ENCODE results near the gene ZNF280D. TPM values are rescaled to one million over a fixed set of nuclear protein-coding genes. Genes with fewer than 3 reads are reported as not detected.

Gene ZNF280D
- total RNA-seq, 4 donors from 2014 or later: 22.1 to 86.2 (median 33.0) TPM

- no peak for TF ChIP-seq CTCF (IDR thresholded peaks at IDR 0.05)
- DNase-seq (ENCODE audit: low spot score) (no peak), ATAC-seq (ENCODE audit: low FRiP score) (no peak)
Measured at GRCh38 chr15:56752986-56753385, 19.7 kb upstream of the ZNF280D start.

- no peak for TF ChIP-seq CTCF (IDR thresholded peaks at IDR 0.05)
- no peak for DNase-seq (ENCODE audit: low spot score)
- ATAC-seq (ENCODE audit: low FRiP score): no peak
Measured at GRCh38 chr15:56749982-56750381, 16.7 kb upstream of the ZNF280D start.

GRCh38 chr15:56744701-56745683 lies 11.7 kb upstream of the ZNF280D start:
- DNase-seq (ENCODE audit: low spot score): no peak
- TF ChIP-seq CTCF (IDR thresholded peaks at IDR 0.05): no peak
- no peak for ATAC-seq (ENCODE audit: low FRiP score)

GRCh38 chr15:56741541-56741940 lies 8.2 kb upstream of the ZNF280D start:
- TF ChIP-seq CTCF (IDR thresholded peaks at IDR 0.05): no peak
- no peak for ATAC-seq (ENCODE audit: low FRiP score)
- no peak for DNase-seq (ENCODE audit: low spot score)

- ATAC-seq (ENCODE audit: low FRiP score) (no peak), DNase-seq (ENCODE audit: low spot score) (no peak)
- no peak for TF ChIP-seq CTCF (IDR thresholded peaks at IDR 0.05)
Measured at GRCh38 chr15:56739964-56740640, 6.8 kb upstream of the ZNF280D start.

GRCh38 chr15:56739474-56739873 lies 6.2 kb upstream of the ZNF280D start:
- ATAC-seq (ENCODE audit: low FRiP score) (no peak), DNase-seq (ENCODE audit: low spot score) (no peak)
- TF ChIP-seq CTCF (IDR thresholded peaks at IDR 0.05): no peak
